ENCODE measurements around the gene MMP1. TPM values are rescaled to one million over a fixed set of nuclear protein-coding genes. Genes with fewer than 3 reads are reported as not detected.
A peak's percentile ranks its signal among the peaks of the same experiment; 100 is the strongest.

The MMP1 gene
- under 1 TPM; 0.20 to 0.67 (median 0.47) TPM for total RNA-seq
- long read RNA-seq, donor 1 = 0 reads
- long read RNA-seq, donor 2 = 0 reads

GRCh38 chr11:102798012-102798746 lies at the start of gene MMP1:
Gene MMP1, minus strand, starts transcription at chr11:102798160. Its CDS starts 68 bp downstream, at chr11:102798092.
- peak; percentile 19 for ATAC-seq

GRCh38 chr11:102846292-102846691 lies 48.3 kb upstream of the MMP1 start:
- intact Hi-C loops (cut with DNase I, micrococcal nuclease) = no loop called here
- Histone ChIP-seq H3K36me3 (ENCODE audit: low read depth) (no peaks in the 10 kb centered on the region), H3K9me3 (no peaks in the 10 kb centered on the region), H3K4me3 (no peak overlapping the region), H3K4me1 (ENCODE audit: low read depth) (peaks cover 8% of the 10 kb centered on the region)
- DNase-seq (no peak), ATAC-seq (no peak)
- TF ChIP-seq, protein P1, sequence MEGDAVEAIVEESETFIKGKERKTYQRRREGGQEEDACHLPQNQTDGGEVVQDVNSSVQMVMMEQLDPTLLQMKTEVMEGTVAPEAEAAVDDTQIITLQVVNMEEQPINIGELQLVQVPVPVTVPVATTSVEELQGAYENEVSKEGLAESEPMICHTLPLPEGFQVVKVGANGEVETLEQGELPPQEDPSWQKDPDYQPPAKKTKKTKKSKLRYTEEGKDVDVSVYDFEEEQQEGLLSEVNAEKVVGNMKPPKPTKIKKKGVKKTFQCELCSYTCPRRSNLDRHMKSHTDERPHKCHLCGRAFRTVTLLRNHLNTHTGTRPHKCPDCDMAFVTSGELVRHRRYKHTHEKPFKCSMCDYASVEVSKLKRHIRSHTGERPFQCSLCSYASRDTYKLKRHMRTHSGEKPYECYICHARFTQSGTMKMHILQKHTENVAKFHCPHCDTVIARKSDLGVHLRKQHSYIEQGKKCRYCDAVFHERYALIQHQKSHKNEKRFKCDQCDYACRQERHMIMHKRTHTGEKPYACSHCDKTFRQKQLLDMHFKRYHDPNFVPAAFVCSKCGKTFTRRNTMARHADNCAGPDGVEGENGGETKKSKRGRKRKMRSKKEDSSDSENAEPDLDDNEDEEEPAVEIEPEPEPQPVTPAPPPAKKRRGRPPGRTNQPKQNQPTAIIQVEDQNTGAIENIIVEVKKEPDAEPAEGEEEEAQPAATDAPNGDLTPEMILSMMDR (IDR thresholded peaks at IDR 0.05) = no peak

More at GRCh38 chr11:102798012-102798746, at the start of gene MMP1:
- DNase-seq = no peak
- intact Hi-C loops (cut with DNase I, micrococcal nuclease) = no loop called here
- Histone ChIP-seq H3K4me3 (no peak within 1 kb of the TSS), H3K9me3 (no peaks in the 10 kb centered on the region), H3K4me1 (ENCODE audit: low read depth) (peaks cover 12% of the 10 kb centered on the region), H3K36me3 (ENCODE audit: low read depth) (no peaks in the 10 kb centered on the region)
- TF ChIP-seq, protein P1 (IDR thresholded peaks at IDR 0.05) = no peak

DNA sequence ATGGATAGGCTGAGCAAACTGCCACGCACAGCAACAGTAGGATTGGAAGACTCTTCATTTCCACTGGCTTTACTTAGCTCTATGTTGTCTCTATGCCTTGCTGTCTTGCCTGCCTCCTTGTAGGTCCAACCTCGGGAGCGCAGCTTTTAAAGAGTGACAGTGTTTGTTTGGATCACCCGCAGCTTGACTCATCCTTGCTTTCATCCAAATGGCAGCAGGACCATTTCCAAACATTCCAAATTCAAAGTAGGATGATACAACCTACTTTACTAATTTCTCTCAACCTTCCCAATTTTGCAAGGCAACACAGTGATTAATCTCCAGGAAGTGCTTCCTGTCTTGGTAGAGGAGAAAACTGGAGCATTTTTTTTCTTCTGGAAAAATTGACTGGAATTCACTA lies 45.5 kb upstream of the MMP1 start, which contains the start of gene MMP3:
MMP3 (minus strand) TSS at position 121 of the 400 bp plus-strand sequence; CDS start at position 58, 63 bp downstream.
- intact Hi-C loops (cut with DNase I, micrococcal nuclease) = no loop called here

GRCh38 chr11:102842930-102843329 lies 45.0 kb upstream of the MMP1 start:
- no peak for ATAC-seq
- intact Hi-C loops (cut with DNase I, micrococcal nuclease) = no loop called here
- Histone ChIP-seq H3K9me3 (no peaks in the 10 kb centered on the region), H3K4me3 (no peak overlapping the region), H3K36me3 (ENCODE audit: low read depth) (no peaks in the 10 kb centered on the region), H3K4me1 (ENCODE audit: low read depth) (no peaks in the 10 kb centered on the region)
- TF ChIP-seq, protein P1 (IDR thresholded peaks at IDR 0.05) = no peak
- no peak for DNase-seq

More for the DNA sequence above, 45.5 kb upstream of the MMP1 start, which contains the start of gene MMP3:
- H3K4me1 ChIP-seq (ENCODE audit: low read depth) = no peaks in the 10 kb centered on the region
- H3K36me3 ChIP-seq (ENCODE audit: low read depth) = no peaks in the 10 kb centered on the region
- H3K9me3 ChIP-seq = no peaks in the 10 kb centered on the region
- TF ChIP-seq, protein P1 (IDR thresholded peaks at IDR 0.05) = no peak
- ATAC-seq (no peak), DNase-seq (no peak)
- H3K4me3 ChIP-seq = no peak within 1 kb of the TSS

DNA sequence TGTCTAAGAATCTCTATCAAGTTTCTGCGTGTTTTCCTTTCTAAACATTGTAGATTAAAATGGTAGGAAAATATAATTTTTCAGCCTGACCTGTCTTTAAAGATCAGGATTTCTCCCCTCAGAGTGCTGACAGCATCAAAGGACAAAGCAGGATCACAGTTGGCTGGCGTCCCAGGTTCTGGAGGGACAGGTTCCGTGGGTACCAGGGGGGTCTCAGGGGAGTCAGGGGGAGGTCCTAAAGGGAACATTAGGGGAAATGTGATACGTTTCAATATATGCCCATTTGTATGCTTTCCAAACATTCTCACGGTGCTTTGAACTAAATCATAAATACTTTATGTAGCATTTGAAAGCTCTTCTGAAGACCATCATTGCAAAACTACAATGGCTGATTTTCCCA lies 42.1 kb upstream of the MMP1 start:
- H3K9me3 ChIP-seq = no peaks in the 10 kb centered on the region
- intact Hi-C loops (cut with DNase I, micrococcal nuclease) = no loop called here
- H3K4me1 ChIP-seq (ENCODE audit: low read depth) = no peaks in the 10 kb centered on the region
- ATAC-seq = no peak
- H3K36me3 ChIP-seq (ENCODE audit: low read depth) = no peaks in the 10 kb centered on the region
- TF ChIP-seq, protein P1 (IDR thresholded peaks at IDR 0.05) = no peak
- DNase-seq = no peak
- H3K4me3 ChIP-seq = no peak overlapping the region

Measured in mucosa of descending colon (tissue), 3 donors.